ENCODE results near the gene TRIM52. TPM values are rescaled to one million over a fixed set of nuclear protein-coding genes. Genes with fewer than 3 reads are reported as not detected.
A peak's percentile ranks its signal among the peaks of the same experiment; 100 is the strongest.

The TRIM52 gene
- total and polyA plus RNA-seq, 2 of the 13 experiments (the other 11 are each of a cell fraction or from before 2014, with no cell fraction given), result 7.2 to 11.6 TPM

DNA sequence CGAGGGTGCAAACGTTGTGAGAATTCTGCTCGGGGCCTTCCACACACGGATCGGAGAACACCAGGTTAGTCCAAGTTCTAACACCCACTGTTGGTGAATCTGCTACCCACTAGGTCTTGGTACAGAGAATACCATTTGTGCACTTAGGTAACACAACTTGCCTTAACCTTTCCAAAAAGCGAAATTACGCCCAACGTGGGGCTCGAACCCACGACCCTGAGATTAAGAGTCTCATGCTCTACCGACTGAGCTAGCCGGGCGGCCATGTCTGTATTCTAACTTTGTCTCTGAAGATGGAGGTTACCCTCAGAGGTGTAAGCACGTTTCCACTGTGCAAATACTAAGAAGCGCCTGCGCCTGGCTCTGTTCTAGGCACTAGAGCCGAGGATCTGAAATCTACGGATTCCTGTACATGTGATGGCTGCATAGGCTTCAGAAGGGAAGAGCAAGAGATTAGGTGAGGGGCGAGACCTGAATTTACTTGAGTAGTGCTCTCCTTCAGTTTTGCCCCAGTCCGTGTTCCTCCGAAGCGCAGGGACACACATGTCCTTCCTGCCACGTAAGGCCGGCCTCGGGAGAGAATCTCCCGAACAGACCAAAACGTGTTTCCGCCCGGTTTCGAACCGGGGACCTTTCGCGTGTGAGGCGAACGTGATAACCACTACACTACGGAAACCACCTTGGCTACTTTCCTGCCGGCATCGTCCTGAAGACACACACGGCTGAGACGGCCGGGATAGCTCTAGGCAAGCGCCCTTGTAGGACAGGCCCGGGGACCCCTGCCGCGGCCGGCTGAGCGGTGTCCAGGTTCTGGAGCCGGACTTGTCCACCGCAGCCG, 38.9 kb downstream of the TRIM52 start (continued):
- TF ChIP-seq, protein P1, sequence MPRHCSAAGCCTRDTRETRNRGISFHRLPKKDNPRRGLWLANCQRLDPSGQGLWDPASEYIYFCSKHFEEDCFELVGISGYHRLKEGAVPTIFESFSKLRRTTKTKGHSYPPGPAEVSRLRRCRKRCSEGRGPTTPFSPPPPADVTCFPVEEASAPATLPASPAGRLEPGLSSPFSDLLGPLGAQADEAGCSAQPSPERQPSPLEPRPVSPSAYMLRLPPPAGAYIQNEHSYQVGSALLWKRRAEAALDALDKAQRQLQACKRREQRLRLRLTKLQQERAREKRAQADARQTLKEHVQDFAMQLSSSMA (CRISPR knock-in tag; IDR thresholded peaks at IDR 0.05), result peak; percentile 59; the same call in 1 of the 2 replicates
- TF ChIP-seq, protein P2, sequence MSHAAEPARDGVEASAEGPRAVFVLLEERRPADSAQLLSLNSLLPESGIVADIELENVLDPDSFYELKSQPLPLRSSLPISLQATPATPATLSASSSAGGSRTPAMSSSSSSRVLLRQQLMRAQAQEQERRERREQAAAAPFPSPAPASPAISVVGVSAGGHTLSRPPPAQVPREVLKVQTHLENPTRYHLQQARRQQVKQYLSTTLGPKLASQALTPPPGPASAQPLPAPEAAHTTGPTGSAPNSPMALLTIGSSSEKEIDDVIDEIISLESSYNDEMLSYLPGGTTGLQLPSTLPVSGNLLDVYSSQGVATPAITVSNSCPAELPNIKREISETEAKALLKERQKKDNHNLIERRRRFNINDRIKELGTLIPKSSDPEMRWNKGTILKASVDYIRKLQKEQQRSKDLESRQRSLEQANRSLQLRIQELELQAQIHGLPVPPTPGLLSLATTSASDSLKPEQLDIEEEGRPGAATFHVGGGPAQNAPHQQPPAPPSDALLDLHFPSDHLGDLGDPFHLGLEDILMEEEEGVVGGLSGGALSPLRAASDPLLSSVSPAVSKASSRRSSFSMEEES (CRISPR knock-in tag; IDR thresholded peaks at IDR 0.05), result no peak; the same call in 1 of the 2 replicates
- TF ChIP-seq, protein P3, sequence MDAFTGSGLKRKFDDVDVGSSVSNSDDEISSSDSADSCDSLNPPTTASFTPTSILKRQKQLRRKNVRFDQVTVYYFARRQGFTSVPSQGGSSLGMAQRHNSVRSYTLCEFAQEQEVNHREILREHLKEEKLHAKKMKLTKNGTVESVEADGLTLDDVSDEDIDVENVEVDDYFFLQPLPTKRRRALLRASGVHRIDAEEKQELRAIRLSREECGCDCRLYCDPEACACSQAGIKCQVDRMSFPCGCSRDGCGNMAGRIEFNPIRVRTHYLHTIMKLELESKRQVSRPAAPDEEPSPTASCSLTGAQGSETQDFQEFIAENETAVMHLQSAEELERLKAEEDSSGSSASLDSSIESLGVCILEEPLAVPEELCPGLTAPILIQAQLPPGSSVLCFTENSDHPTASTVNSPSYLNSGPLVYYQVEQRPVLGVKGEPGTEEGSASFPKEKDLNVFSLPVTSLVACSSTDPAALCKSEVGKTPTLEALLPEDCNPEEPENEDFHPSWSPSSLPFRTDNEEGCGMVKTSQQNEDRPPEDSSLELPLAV (CRISPR knock-in tag; conservative IDR thresholded peaks at IDR 0.05; ENCODE audit: low read depth), result 0 out of 2 replicates have a peak, but pooled peaks have one; percentile 30
- TF ChIP-seq, protein P4, sequence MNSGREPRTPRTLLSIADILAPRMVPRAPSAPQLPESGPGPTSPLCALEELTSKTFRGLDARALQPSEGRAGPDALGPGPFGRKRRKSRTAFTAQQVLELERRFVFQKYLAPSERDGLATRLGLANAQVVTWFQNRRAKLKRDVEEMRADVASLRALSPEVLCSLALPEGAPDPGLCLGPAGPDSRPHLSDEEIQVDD (CRISPR knock-in tag; IDR thresholded peaks at IDR 0.05; ENCODE audit: borderline replicate concordance), result 0 out of 2 replicates have a peak, but pooled peaks have one; percentile 50
- TF ChIP-seq MIXL1 (CRISPR knock-in tag; IDR thresholded peaks at IDR 0.05), result peak; percentile 57
- no peak for TF ChIP-seq NR2F2 (IDR thresholded peaks at IDR 0.05; ENCODE audit: borderline replicate concordance, low read depth)
- TF ChIP-seq ZNF180 (CRISPR knock-in tag; IDR thresholded peaks at IDR 0.05; ENCODE audit: borderline replicate concordance, low read depth), result no peak
- no peak; the same call in 1 of the 2 replicates for TF ChIP-seq ADNP (CRISPR knock-in tag; IDR thresholded peaks at IDR 0.05)
- TF ChIP-seq, protein P5, sequence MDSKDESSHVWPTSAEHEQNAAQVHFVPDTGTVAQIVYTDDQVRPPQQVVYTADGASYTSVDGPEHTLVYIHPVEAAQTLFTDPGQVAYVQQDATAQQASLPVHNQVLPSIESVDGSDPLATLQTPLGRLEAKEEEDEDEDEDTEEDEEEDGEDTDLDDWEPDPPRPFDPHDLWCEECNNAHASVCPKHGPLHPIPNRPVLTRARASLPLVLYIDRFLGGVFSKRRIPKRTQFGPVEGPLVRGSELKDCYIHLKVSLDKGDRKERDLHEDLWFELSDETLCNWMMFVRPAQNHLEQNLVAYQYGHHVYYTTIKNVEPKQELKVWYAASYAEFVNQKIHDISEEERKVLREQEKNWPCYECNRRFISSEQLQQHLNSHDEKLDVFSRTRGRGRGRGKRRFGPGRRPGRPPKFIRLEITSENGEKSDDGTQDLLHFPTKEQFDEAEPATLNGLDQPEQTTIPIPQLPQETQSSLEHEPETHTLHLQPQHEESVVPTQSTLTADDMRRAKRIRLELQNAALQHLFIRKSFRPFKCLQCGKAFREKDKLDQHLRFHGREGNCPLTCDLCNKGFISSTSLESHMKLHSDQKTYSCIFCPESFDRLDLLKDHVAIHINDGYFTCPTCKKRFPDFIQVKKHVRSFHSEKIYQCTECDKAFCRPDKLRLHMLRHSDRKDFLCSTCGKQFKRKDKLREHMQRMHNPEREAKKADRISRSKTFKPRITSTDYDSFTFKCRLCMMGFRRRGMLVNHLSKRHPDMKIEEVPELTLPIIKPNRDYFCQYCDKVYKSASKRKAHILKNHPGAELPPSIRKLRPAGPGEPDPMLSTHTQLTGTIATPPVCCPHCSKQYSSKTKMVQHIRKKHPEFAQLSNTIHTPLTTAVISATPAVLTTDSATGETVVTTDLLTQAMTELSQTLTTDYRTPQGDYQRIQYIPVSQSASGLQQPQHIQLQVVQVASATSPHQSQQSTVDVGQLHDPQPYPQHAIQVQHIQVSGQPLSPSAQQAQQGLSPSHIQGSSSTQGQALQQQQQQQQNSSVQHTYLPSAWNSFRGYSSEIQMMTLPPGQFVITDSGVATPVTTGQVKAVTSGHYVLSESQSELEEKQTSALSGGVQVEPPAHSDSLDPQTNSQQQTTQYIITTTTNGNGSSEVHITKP (CRISPR knock-in tag; IDR thresholded peaks at IDR 0.05; ENCODE audit: low read depth), result no peak
- TF ChIP-seq ZNF34 (CRISPR knock-in tag; IDR thresholded peaks at IDR 0.05; ENCODE audit: borderline replicate concordance), result peak; percentile 83; the same call in 1 of the 2 replicates
- TF ChIP-seq PCBP2 (optimal IDR thresholded peaks at IDR 0.05; ENCODE audit: low read depth, low read length, poor library complexity, severe bottlenecking), result no peak
- no peak for TF ChIP-seq ZNF3 (CRISPR knock-in tag; IDR thresholded peaks at IDR 0.05)
- no peak for TF ChIP-seq FOXA1 (IDR thresholded peaks at IDR 0.05)
- no peak; the same call in 1 of the 2 replicates for TF ChIP-seq FOXA1 (CRISPR knock-in tag; IDR thresholded peaks at IDR 0.05)
- no peak for TF ChIP-seq ZNF557 (CRISPR knock-in tag; IDR thresholded peaks at IDR 0.05)
- no peak for TF ChIP-seq MAZ (IDR thresholded peaks at IDR 0.05; ENCODE audit: borderline replicate concordance, low read depth, low read length)
- no peak for TF ChIP-seq MAZ (CRISPR knock-in tag; IDR thresholded peaks at IDR 0.05; ENCODE audit: low read depth)
- TF ChIP-seq MATR3 (CRISPR knock-in tag; IDR thresholded peaks at IDR 0.05), result no peak
- TF ChIP-seq, protein P6, sequence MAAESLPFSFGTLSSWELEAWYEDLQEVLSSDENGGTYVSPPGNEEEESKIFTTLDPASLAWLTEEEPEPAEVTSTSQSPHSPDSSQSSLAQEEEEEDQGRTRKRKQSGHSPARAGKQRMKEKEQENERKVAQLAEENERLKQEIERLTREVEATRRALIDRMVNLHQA (CRISPR knock-in tag; IDR thresholded peaks at IDR 0.05), result no peak
- peak; percentile 31; the same call in 1 of the 2 replicates for TF ChIP-seq ZNF33B (CRISPR knock-in tag; IDR thresholded peaks at IDR 0.05)
- peak; percentile 52; the same call in 1 of the 2 replicates for TF ChIP-seq ZSCAN30 (CRISPR knock-in tag; IDR thresholded peaks at IDR 0.05)
- no peak for TF ChIP-seq ZNF530 (CRISPR knock-in tag; IDR thresholded peaks at IDR 0.05; ENCODE audit: low read depth)

Data from HepG2 (cell line).